AG10803 (cell line): ENCODE data around the gene COL18A1.

Experiments used
- DNase-seq: peaks from one replicate; pipeline ENCODE4 v3.0.0; 2010; ENCODE audit warnings: low read depth
- H3K4me3 ChIP-seq: 2 replicates; pipeline ENCODE4 v1.5.1; 2011; ENCODE audit warnings: mild to moderate bottlenecking, low read length, control low read depth
- TF ChIP-seq, protein P1 (sequence below): conservative IDR thresholded peaks from 2 replicates; pipeline ENCODE4 v1.5.1; 2011; ENCODE audit warnings: mild to moderate bottlenecking, low read length, control low read depth, inconsistent platforms

The COL18A1 gene

DNA sequence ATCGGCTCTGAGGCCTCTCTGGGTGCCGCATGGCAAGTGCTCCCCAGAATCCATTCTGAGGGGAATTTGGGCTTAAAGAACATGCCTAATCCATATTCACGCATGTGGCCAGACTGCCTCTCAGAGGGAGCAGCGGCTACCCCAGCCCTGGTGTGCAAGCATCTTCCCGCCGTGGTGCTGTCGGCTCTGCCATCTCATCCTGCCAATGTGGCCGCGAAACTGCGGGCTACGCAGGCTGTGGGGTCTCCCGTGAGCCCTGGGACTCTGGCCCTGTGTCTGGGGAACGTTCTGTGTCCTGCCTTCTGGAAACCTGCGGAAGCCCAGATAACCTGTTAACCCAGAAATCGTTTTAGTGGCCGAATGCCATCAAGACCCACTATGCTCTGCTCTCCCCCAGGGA, 76.6 kb downstream of the COL18A1 start:
- no peak overlapping the region for H3K4me3 ChIP-seq
- DNase-seq: no peak
- TF ChIP-seq, protein P1, sequence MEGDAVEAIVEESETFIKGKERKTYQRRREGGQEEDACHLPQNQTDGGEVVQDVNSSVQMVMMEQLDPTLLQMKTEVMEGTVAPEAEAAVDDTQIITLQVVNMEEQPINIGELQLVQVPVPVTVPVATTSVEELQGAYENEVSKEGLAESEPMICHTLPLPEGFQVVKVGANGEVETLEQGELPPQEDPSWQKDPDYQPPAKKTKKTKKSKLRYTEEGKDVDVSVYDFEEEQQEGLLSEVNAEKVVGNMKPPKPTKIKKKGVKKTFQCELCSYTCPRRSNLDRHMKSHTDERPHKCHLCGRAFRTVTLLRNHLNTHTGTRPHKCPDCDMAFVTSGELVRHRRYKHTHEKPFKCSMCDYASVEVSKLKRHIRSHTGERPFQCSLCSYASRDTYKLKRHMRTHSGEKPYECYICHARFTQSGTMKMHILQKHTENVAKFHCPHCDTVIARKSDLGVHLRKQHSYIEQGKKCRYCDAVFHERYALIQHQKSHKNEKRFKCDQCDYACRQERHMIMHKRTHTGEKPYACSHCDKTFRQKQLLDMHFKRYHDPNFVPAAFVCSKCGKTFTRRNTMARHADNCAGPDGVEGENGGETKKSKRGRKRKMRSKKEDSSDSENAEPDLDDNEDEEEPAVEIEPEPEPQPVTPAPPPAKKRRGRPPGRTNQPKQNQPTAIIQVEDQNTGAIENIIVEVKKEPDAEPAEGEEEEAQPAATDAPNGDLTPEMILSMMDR: no peak

DNA sequence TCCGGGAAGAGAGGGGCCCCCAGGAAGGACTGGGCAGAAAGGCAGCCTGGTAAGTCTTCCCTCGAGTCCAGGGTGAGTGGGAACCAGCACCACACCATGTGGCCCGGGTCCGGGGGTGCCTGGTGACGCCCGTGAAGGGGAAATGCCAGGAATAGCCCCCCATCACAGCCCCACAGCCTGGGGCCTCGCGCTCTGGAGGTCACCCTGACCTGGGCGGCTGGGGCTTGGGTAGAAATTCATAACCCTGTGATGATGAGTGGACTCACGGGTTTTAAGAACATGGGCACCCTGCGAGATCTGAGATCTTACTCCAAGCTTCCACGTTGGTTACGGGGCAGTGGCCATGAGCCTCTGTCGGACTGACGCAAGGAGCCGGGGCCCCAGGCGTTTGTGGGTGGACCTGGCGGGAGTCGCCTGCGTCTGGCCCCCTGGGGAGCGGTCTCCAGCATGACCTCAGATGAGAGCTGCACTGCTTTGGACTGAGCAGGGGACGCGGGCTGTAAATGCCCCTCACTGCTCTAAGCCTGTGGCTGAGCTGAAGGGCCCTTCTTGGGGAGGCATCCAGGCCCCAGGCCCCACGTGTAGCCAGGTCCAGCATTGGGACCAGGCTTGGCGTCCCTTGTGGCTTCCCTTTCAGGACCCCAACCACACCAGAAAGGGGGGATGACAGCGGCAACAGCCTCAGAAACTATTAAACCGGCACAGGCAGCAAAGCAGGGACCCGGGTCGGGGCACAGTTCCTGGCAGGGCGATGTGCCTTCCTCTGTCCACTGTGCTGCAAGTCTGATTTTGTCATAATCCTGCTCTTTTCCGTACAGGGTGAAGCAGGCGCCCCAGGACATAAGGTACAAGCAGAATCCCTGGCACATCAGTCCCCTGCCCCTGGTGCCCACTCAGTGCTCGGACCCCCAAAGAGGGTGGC, 77.3 kb downstream of the COL18A1 start:
- no peak overlapping the region for H3K4me3 ChIP-seq
- no peak for DNase-seq
- TF ChIP-seq, protein P1: no peak

DNA sequence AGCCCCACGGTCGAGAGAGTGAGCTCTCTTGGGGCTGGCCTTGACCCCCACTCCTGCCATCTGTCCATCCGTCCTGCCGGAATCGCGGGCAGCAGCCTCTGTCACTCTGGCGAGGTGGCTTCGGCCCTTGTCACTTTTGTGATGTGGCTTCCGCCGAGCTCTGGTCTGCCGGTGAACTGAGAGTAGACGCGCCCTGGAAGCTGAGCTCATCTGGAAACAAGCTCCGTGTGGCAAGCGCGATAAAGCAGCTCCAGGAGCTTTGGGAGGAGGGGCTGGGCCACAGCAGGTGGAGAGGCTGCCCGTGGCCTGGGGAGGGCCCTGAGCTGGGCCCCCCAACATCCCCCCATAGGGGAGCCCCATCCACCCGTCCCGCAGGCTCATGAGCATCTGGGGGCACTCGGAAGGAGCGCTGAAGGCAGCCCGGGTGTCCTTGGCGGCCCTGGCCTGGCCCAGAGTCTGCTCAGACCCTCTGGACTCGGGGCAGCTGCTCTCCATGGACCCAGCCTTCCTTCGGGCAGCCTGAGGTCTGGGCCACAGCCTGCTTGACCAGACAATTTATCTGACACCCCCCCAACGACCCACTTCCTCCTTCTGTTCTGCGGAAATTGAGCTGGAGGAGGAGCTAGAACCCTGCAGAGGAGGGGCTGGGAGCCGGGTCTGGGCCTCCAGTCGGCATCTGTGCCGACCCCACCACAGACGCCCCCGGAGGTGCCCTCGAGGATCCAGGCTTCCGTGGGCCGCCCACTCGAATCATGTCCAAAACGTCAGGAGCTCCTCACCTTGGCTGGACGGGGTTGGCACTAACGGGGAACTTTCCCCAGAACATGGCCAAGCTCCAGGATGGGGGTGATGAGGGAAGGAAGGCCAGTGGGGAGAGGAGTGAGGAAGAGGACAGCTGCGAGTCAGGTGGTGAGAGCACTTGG, 78.2 kb downstream of the COL18A1 start:
- DNase-seq: no peak
- no peak overlapping the region for H3K4me3 ChIP-seq
- TF ChIP-seq, protein P1: no peak

DNA sequence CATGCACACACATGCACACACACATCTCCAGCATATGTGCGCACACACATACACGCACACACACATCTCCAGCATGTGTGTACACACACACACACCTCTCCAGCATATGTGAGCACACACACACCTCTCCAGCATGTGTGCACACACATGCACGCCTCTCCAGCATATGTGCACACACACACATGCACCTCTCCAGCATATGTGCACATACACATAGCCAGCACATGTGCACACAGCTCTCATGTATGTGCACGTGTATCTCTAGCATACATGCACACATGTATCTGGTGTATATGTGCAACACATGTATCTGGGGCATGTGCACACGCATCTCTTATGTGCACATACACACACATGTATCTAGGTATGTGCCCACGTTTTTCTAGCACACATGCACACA, 79.4 kb downstream of the COL18A1 start:
- H3K4me3 ChIP-seq: no peak overlapping the region
- no peak for DNase-seq
- TF ChIP-seq, protein P1: no peak

DNA sequence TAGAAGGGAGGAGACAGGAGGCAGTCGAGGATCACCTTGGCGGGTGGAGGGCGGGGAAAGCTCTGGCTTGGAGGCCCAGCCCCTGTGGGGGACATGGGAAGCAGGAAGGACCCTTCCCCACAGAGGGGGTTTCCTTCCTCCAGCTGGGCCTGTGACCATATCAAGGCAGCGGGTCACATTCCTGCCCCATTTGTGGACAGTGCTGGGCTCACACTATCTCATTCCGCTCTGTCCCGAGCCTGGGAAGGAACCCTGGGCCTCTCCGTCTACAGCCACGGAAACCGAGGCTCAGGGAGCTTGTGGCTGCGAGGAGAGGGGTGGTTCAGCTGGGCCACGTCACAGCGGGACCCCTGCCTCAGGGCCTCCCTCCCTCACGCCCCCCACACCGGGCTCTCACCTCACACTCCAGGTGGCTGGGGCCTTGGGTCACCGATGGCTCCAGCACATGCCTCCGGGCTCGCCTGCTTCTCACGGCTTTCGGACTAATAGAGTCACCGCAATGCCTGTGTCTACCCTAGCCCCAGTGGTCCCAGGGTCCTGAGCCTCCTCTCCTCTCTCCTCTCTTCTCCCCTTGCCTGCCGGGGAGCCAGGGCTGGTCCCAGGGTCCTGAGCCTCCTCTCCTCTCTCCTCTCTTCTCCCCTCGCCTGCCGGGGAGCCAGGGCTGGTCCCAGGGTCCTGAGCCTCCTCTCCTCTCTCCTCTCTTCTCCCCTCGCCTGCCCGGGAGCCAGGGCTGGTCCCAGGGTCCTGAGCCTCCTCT, 80.9 kb downstream of the COL18A1 start:
- TF ChIP-seq, protein P1: no peak
- DNase-seq: no peak
- H3K4me3 ChIP-seq: no peak overlapping the region

DNA sequence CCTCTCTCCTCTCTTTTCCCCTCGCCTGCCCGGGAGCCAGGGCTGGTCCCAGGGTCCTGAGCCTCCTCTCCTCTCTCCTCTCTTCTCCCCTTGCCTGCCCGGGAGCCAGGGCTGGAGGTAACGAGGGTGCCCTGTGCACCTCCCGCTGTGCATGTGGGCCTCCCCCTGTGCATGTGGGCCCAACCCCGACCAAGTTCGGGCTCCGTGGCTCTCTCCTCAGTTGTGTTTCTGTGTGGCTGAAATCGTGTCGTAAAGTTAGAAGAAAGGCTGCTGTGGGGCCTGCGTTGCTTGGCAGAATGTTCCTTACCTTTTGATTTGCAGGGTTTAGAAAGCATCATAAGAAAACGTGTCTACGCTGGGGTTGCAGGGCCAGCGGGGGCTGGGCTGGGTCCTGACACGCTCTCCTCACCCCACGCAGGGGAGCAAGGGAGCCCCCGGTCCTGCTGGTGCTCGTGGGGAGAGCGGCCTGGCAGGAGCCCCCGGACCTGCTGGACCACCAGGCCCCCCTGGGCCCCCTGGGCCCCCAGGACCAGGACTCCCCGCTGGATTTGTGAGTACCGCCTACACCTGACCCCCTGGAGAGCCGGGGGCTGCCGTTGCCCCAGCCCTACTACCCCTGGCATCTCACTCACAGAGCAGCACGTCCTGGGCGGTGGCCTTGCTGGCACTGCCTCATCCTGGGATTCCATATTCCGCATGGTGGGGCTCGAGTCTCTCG, 81.6 kb downstream of the COL18A1 start:
- DNase-seq: no peak
- no peak overlapping the region for H3K4me3 ChIP-seq
- TF ChIP-seq, protein P1: no peak
